Muscle of back (tissue), 11 donors: ENCODE results near the gene HELB. TPM values are rescaled to one million over a fixed set of nuclear protein-coding genes. Genes with fewer than 3 reads are reported as not detected.
"Not testable (repeated sequence)": the region's sequence is repeated elsewhere in the genome, so short reads cannot be mapped to it uniquely, and the experiment has no call there.

Experiments used
- DNase-seq, 3 donors: peaks; one replicate each; pipeline versions ENCODE4 v3.0.0 to v3.0.0-alpha.2; 2013
- polyA plus RNA-seq, 10 donors: library from polyadenylated mRNA; unstranded; fragments of 120-200 nt; gene quantifications; one replicate each; pipeline ENCODE4 v1.2.1, GENCODE V29; 2013; ENCODE audit not compliant: insufficient read length in 10 of 10

HELB gene
- polyA plus RNA-seq, 10 donors, result 0.86 to 3.2 (median 2.1) TPM

GRCh38 chr12:66302827-66303169 is 505 bp downstream of the HELB start:
- DNase-seq, result no peak

- DNase-seq, result not testable (repeated sequence)
Observed at GRCh38 chr12:66303316-66303804, 1.1 kb downstream of the HELB start.

- no peak for DNase-seq
Observed at GRCh38 chr12:66304296-66304900, 2.1 kb downstream of the HELB start.

GRCh38 chr12:66309606-66310005 is 7.3 kb downstream of the HELB start:
- DNase-seq, result no peak

- DNase-seq, result no peak
Observed at GRCh38 chr12:66312189-66312588, 9.9 kb downstream of the HELB start.

- DNase-seq, result no peak
Observed at GRCh38 chr12:66314278-66314677, 12.0 kb downstream of the HELB start.

- DNase-seq, result no peak
Observed at GRCh38 chr12:66319266-66319954, 17.1 kb downstream of the HELB start.

GRCh38 chr12:66320996-66321395 is 18.7 kb downstream of the HELB start:
- no peak for DNase-seq

- DNase-seq, result no peak
Observed at GRCh38 chr12:66321435-66321834, 19.1 kb downstream of the HELB start.

- no peak for DNase-seq
Observed at GRCh38 chr12:66323017-66323416, 20.7 kb downstream of the HELB start.

- DNase-seq, result no peak
Observed at GRCh38 chr12:66329941-66330340, 27.6 kb downstream of the HELB start.

GRCh38 chr12:66331016-66331415 is 28.7 kb downstream of the HELB start:
- DNase-seq, result no peak

GRCh38 chr12:66331814-66332213 is 29.5 kb downstream of the HELB start:
- DNase-seq, result no peak

GRCh38 chr12:66335746-66336145 is 33.5 kb downstream of the HELB start:
- no peak for DNase-seq

GRCh38 chr12:66337381-66338010 is 35.2 kb downstream of the HELB start:
- no peak for DNase-seq

GRCh38 chr12:66340131-66340530 is 37.8 kb downstream of the HELB start:
- DNase-seq, result no peak

- no peak for DNase-seq
Observed at GRCh38 chr12:66341126-66341525, 38.8 kb downstream of the HELB start.

- DNase-seq, result no peak
Observed at GRCh38 chr12:66345212-66345611, 42.9 kb downstream of the HELB start.

- DNase-seq, result no peak
Observed at GRCh38 chr12:66345956-66346355, 43.7 kb downstream of the HELB start.

- no peak for DNase-seq
Observed at GRCh38 chr12:66351301-66351700, 49.0 kb downstream of the HELB start.

GRCh38 chr12:66352197-66352596 is 49.9 kb downstream of the HELB start:
- DNase-seq, result peak in 2 of 3 donors; percentile 13 to 29

GRCh38 chr12:66352899-66353298 is 50.6 kb downstream of the HELB start:
- no peak for DNase-seq

- no peak for DNase-seq
Observed at GRCh38 chr12:66354291-66354690, 52.0 kb downstream of the HELB start.
